Activated T-helper 1 cell treated with Interleukin-2 at 50 U/mL for 16 hours (primary cell): ENCODE results near the gene FAM117A.
A peak's percentile ranks its signal among the peaks of the same experiment; 100 is the strongest.
"Not testable (repeated sequence)": the region's sequence is repeated elsewhere in the genome, so short reads cannot be mapped to it uniquely, and the experiment has no call there.

Experiments
- DNase-seq: peaks from one replicate; pipeline ENCODE4 v3.0.0-alpha.2; 2020; ENCODE audit warnings: low read depth

The FAM117A gene

GRCh38 chr17:49762151-49762941 is 1.6 kb downstream of the FAM117A start:
- DNase-seq, result no peak

- DNase-seq, result no peak
These were observed 2.9 kb downstream of the FAM117A start for GRCh38 chr17:49760932-49761558.

- no peak for DNase-seq
These were observed 3.6 kb downstream of the FAM117A start for GRCh38 chr17:49760296-49760695.

- no peak for DNase-seq
These were observed 4.7 kb downstream of the FAM117A start for GRCh38 chr17:49759203-49759602.

GRCh38 chr17:49758464-49759010 is 5.4 kb downstream of the FAM117A start:
- not testable (repeated sequence) for DNase-seq

GRCh38 chr17:49757151-49757777 is 6.7 kb downstream of the FAM117A start:
- no peak for DNase-seq

- no peak for DNase-seq
These were observed 7.4 kb downstream of the FAM117A start for GRCh38 chr17:49756323-49757150.

- no peak for DNase-seq
These were observed 8.2 kb downstream of the FAM117A start for GRCh38 chr17:49755663-49756283.

GRCh38 chr17:49753959-49754391 is 10.0 kb downstream of the FAM117A start:
- no peak for DNase-seq

GRCh38 chr17:49752508-49752907 is 11.4 kb downstream of the FAM117A start:
- DNase-seq, result no peak

GRCh38 chr17:49749730-49750129 is 14.2 kb downstream of the FAM117A start:
- no peak for DNase-seq

GRCh38 chr17:49748791-49749190 is 15.1 kb downstream of the FAM117A start:
- peak; percentile 36 for DNase-seq

GRCh38 chr17:49748223-49748622 is 15.7 kb downstream of the FAM117A start:
- no peak for DNase-seq

GRCh38 chr17:49747632-49748031 is 16.3 kb downstream of the FAM117A start:
- no peak for DNase-seq

GRCh38 chr17:49746791-49747490 is 17.0 kb downstream of the FAM117A start:
- no peak for DNase-seq

GRCh38 chr17:49745175-49746139 is 18.5 kb downstream of the FAM117A start:
- DNase-seq, result no peak

- no peak for DNase-seq
These were observed 21.7 kb downstream of the FAM117A start for GRCh38 chr17:49742166-49742638.

- DNase-seq, result no peak
These were observed 22.2 kb downstream of the FAM117A start for GRCh38 chr17:49741692-49742076.

GRCh38 chr17:49741009-49741691 is 22.8 kb downstream of the FAM117A start:
- DNase-seq, result no peak
